Astrocyte (in vitro differentiated cells and primary cell): Measurements from ENCODE around the gene RTN4IP1.

ENCODE experiments used
- EZH2 ChIP-seq: IDR thresholded peaks from 2 replicates; pipeline ENCODE4 v1.6.1; 2012; ENCODE audit warnings: mild to moderate bottlenecking, low read length, inconsistent platforms; ENCODE audit not compliant: insufficient read depth
- TF ChIP-seq, protein P1 (sequence below): IDR thresholded peaks from 2 replicates; pipeline ENCODE4 v1.5.1; 2011; ENCODE audit warnings: low read depth, mild to moderate bottlenecking, inconsistent platforms, low read length, moderate library complexity; ENCODE audit not compliant: insufficient read depth

DNA sequence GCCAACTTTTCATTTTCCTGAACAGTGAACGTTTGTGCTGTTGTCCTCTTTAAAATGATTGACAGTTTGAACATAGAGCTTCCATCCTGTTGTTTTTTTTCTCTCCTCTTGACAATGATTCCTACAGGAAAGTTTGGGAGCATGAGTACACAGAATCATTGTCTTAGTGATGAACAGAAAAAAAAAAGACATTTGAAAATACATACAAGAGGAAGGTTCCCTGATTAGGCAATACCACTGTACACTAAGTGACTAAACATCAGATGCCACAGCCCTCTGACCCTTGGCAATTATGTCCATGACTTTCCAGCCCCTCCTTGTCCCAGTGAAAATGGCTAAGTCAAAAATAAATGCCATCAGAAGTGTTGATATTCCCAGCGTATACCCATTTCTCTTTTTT is 71.5 kb downstream of the RTN4IP1 start:
- TF ChIP-seq, protein P1, sequence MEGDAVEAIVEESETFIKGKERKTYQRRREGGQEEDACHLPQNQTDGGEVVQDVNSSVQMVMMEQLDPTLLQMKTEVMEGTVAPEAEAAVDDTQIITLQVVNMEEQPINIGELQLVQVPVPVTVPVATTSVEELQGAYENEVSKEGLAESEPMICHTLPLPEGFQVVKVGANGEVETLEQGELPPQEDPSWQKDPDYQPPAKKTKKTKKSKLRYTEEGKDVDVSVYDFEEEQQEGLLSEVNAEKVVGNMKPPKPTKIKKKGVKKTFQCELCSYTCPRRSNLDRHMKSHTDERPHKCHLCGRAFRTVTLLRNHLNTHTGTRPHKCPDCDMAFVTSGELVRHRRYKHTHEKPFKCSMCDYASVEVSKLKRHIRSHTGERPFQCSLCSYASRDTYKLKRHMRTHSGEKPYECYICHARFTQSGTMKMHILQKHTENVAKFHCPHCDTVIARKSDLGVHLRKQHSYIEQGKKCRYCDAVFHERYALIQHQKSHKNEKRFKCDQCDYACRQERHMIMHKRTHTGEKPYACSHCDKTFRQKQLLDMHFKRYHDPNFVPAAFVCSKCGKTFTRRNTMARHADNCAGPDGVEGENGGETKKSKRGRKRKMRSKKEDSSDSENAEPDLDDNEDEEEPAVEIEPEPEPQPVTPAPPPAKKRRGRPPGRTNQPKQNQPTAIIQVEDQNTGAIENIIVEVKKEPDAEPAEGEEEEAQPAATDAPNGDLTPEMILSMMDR: no peak
- TF ChIP-seq EZH2: no peak
